Raji (cell line): Measurements from ENCODE around the gene PADI4.

ENCODE experiments used
- POLR2A ChIP-seq: IDR thresholded peaks from 2 replicates; pipeline ENCODE4 v1.6.1; 2011; ENCODE audit warnings: low read depth, low read length, control low read depth; ENCODE audit not compliant: insufficient read depth

PADI4 gene

DNA sequence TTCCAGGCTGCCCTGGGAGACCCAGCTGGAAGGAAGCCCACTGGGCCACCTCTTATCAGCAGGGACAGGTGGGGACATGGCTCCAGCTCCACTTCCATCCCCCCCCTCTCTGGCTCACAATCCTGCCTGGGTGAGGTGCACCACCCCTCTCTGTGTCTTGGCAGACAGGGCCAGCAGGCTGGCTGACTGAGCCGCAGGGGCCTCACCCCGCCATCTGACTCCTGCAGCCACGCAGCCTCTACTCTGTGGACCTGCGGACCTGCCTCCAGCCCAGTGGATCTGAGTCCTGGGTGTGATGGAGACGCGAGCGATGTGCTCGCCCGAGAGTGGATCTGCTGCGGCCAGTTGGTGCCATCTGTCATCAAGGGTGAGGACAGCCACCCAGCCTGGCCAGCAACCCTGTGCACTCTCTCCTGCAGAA, 101.4 kb downstream of the PADI4 start:
- no peak for TF ChIP-seq POLR2A

- TF ChIP-seq POLR2A, result no peak
These were observed 104.3 kb downstream of the PADI4 start for GRCh38 chr1:17412093-17412870.
